GM23338 (cell line): ENCODE results near the gene EPHX1. TPM values are rescaled to one million over a fixed set of nuclear protein-coding genes. Genes with fewer than 3 reads are reported as not detected.

ENCODE experiments used
- ATAC-seq: fragments of 200-7000 bp; cut with Tn5 transposase; 3 replicates; pipeline ENCODE4 v1.9.1; 2020
- DNase-seq: peaks from one replicate; pipeline ENCODE4 v3.0.0-alpha.2; 2015; ENCODE audit warnings: low spot score
- H2AFZ ChIP-seq: fragments of 200-600 bp; sonication (generic); 2 replicates; pipeline ENCODE4 v1.8.0; 2016; ENCODE audit warnings: antibody characterized with exemption, mild to moderate bottlenecking, moderate library complexity
- H3F3A ChIP-seq: fragments of 200-600 bp; sonication (generic); replicated peaks from 2 replicates; pipeline ENCODE4 v1.8.0; 2017; ENCODE audit warnings: antibody characterized with exemption, mixed run types, low read depth
- H3K27ac ChIP-seq: fragments of 200-600 bp; sonication (generic); 2 replicates; pipeline ENCODE4 v1.6.1; 2016; ENCODE audit warnings: low read depth
- H3K27me3 ChIP-seq: fragments of 200-600 bp; sonication (generic); 2 replicates; pipeline ENCODE4 v1.8.0; 2016; ENCODE audit warnings: mild to moderate bottlenecking, mixed run types, moderate library complexity; ENCODE audit not compliant: insufficient read depth
- H3K36me3 ChIP-seq: fragments of 200-600 bp; sonication (generic); 2 replicates; pipeline ENCODE4 v1.8.0; 2016; ENCODE audit warnings: mild to moderate bottlenecking; ENCODE audit not compliant: insufficient read depth
- H3K4me1 ChIP-seq: fragments of 200-600 bp; sonication (generic); 2 replicates; pipeline ENCODE4 v1.8.0; 2016; ENCODE audit warnings: mild to moderate bottlenecking, moderate library complexity; ENCODE audit not compliant: insufficient read depth
- H3K4me2 ChIP-seq: fragments of 200-600 bp; sonication (generic); 2 replicates; pipeline ENCODE4 v1.7.1; 2017; ENCODE audit warnings: mixed run types
- H3K4me3 ChIP-seq: fragments of 200-600 bp; sonication (generic); 2 replicates; pipeline ENCODE4 v1.6.1; 2016; ENCODE audit warnings: mixed run types
- H3K79me2 ChIP-seq: fragments of 200-600 bp; sonication (generic); replicated peaks from 2 replicates; pipeline ENCODE4 v1.8.0; 2017; ENCODE audit warnings: mild to moderate bottlenecking; ENCODE audit not compliant: insufficient read depth
- H3K9me2 ChIP-seq: fragments of 200-600 bp; sonication (generic); 2 replicates; pipeline ENCODE4 v1.8.0; 2017; ENCODE audit not compliant: insufficient read depth
- H4K20me1 ChIP-seq: fragments of 200-600 bp; sonication (generic); replicated peaks from 2 replicates; pipeline ENCODE4 v1.8.0; 2017; ENCODE audit warnings: mild to moderate bottlenecking; ENCODE audit not compliant: insufficient read depth
- H3K27ac Mint-ChIP-seq: 2 replicates; pipeline ENCODE4 v1.8.0; 2020; ENCODE audit warnings: inconsistent platforms, mild to moderate bottlenecking, moderate library complexity, mixed read lengths
- H3K27me3 Mint-ChIP-seq: 3 replicates; pipeline ENCODE4 v1.8.0; 2022; ENCODE audit warnings: low read depth, mild to moderate bottlenecking, moderate library complexity, mixed read lengths, inconsistent platforms; ENCODE audit not compliant: insufficient read depth, poor library complexity
- H3K36me3 Mint-ChIP-seq: 3 replicates; pipeline ENCODE4 v1.8.0; 2021; ENCODE audit warnings: low read depth, mild to moderate bottlenecking, inconsistent platforms, moderate library complexity, mixed read lengths
- H3K4me1 Mint-ChIP-seq: 3 replicates; pipeline ENCODE4 v1.8.0; 2020; ENCODE audit warnings: mild to moderate bottlenecking, inconsistent platforms, mixed read lengths
- H3K4me3 Mint-ChIP-seq: 3 replicates; pipeline ENCODE4 v1.8.0; 2021; ENCODE audit warnings: moderate library complexity, mild to moderate bottlenecking, inconsistent platforms, mixed read lengths
- H3K9me3 Mint-ChIP-seq: 3 replicates; pipeline ENCODE4 v1.8.0; 2020; ENCODE audit warnings: moderate library complexity, mild to moderate bottlenecking, inconsistent platforms, mixed read lengths
- CREB1 ChIP-seq: fragments of 250-450 bp; sonication (Bioruptor Pico); IDR thresholded peaks from 2 replicates; pipeline ENCODE4 v1.5.0; 2020; ENCODE audit warnings: low read depth, mild to moderate bottlenecking, moderate library complexity
- CTCF ChIP-seq, 2 experiments: fragments of 200-600 bp in 1 of 2; sonication (generic) in 1 of 2; conservative IDR thresholded peaks; 2 replicates each; pipeline versions ENCODE4 v1.5.1 to v1.6.1; 2016 to 2017; ENCODE audit warnings: antibody characterized with exemption in 2 of 2, low read depth in 2 of 2, mild to moderate bottlenecking in 2 of 2, moderate library complexity in 1 of 2
- ETS1 ChIP-seq: IDR thresholded peaks from 2 replicates; pipeline ENCODE4 v1.6.1; 2016; ENCODE audit warnings: antibody characterized with exemption
- EZH2 ChIP-seq: fragments of 200-600 bp; sonication (generic); IDR thresholded peaks from one replicate; pipeline ENCODE4 v1.8.0; 2017; ENCODE audit warnings: antibody characterized with exemption, mild to moderate bottlenecking, low read depth; ENCODE audit not compliant: unreplicated experiment
- EZH2phosphoT487 ChIP-seq: fragments of 200-600 bp; sonication (generic); IDR thresholded peaks from one replicate; pipeline ENCODE4 v1.8.1; 2018; ENCODE audit warnings: antibody characterized with exemption; ENCODE audit not compliant: unreplicated experiment
- JUNB ChIP-seq: IDR thresholded peaks from one replicate; pipeline ENCODE4 v1.6.1; 2016; ENCODE audit warnings: antibody characterized with exemption; ENCODE audit not compliant: unreplicated experiment
- NANOG ChIP-seq: IDR thresholded peaks from 2 replicates; pipeline ENCODE4 v1.6.1; 2016; ENCODE audit warnings: antibody characterized with exemption, borderline replicate concordance
- POLR2AphosphoS5 ChIP-seq: IDR thresholded peaks from 2 replicates; pipeline ENCODE4 v1.6.1; 2016; ENCODE audit warnings: antibody characterized with exemption, low read depth
- REST ChIP-seq: IDR thresholded peaks from one replicate; pipeline ENCODE4 v1.6.1; 2018; ENCODE audit warnings: antibody characterized with exemption; ENCODE audit not compliant: unreplicated experiment
- STAT1 ChIP-seq: IDR thresholded peaks from one replicate; pipeline ENCODE4 v1.6.1; 2016; ENCODE audit warnings: antibody characterized with exemption; ENCODE audit not compliant: unreplicated experiment
- ZNF114 ChIP-seq: fragments of 250-450 bp; sonication (Bioruptor Pico); IDR thresholded peaks from 2 replicates; pipeline ENCODE4 v1.5.0; 2020; ENCODE audit warnings: mild to moderate bottlenecking, moderate library complexity
- ZNF331 ChIP-seq: fragments of 250-450 bp; sonication (Bioruptor Pico); IDR thresholded peaks from 2 replicates; pipeline ENCODE4 v1.5.0; 2020; ENCODE audit warnings: low read depth, mild to moderate bottlenecking, moderate library complexity
- ZNF462 ChIP-seq: fragments of 250-450 bp; sonication (Bioruptor Pico); IDR thresholded peaks from 2 replicates; pipeline ENCODE4 v1.5.0; 2020; ENCODE audit warnings: mild to moderate bottlenecking, moderate library complexity
- polyA plus RNA-seq: library from polyadenylated mRNA; unstranded; fragments of >200 nt; fragmentation: Nextera tagmentation; extraction: Ambion mirVana; gene quantifications from 2 replicates; pipeline ENCODE4 v1.2.1, GENCODE V29; 2016
- total RNA-seq: library from RNA; depleted of rRNA; stranded (reverse); fragments of >200 nt; shearing (Covaris generic); gene quantifications from 2 replicates; pipeline ENCODE4 v1.2.3, GENCODE V29; 2014

EPHX1 gene
- total and polyA plus RNA-seq, 2 experiments from 2014 or later = 15.3 to 46.5 TPM

- TF ChIP-seq CTCF (conservative IDR thresholded peaks at IDR 0.05; ENCODE audit: low read depth in 2 of 2) (no peak), ZNF114 (CRISPR knock-in tag) (no peak), EZH2phosphoT487 (no peak), STAT1 (no peak), NANOG (no peak), EZH2 (no peak), JUNB (no peak), ETS1 (no peak), POLR2AphosphoS5 (no peak), CREB1 (CRISPR knock-in tag) (no peak), ZNF331 (CRISPR knock-in tag) (no peak), ZNF462 (CRISPR knock-in tag) (no peak), REST (no peak)
- Mint-ChIP-seq H3K27ac (no peak overlapping the region), H3K36me3 (peaks cover 26% of the 10 kb centered on the region), H3K27me3 (peaks cover 27% of the 10 kb centered on the region), H3K4me1 (peaks cover 43% of the 10 kb centered on the region), H3K4me3 (peak overlapping the region; percentile 84), H3K9me3 (no peaks in the 10 kb centered on the region)
- Histone ChIP-seq H4K20me1 (peaks cover 11% of the 10 kb centered on the region), H3K36me3 (peaks cover 10% of the 10 kb centered on the region; the same call in 1 of the 2 replicates), H3K27ac (peak overlapping the region; percentile 93; the same call in 1 of the 2 replicates), H3K79me2 (peaks cover 61% of the 10 kb centered on the region), H2AFZ (no peak overlapping the region), H3F3A (0 out of 2 replicates have a peak, but pooled peaks cover 8% of the 10 kb centered on the region), H3K27me3 (no peaks in the 10 kb centered on the region), H3K4me2 (peak overlapping the region; percentile 96), H3K4me3 (peak overlapping the region; percentile 94), H3K4me1 (peaks cover 31% of the 10 kb centered on the region), H3K9me2 (no peaks in the 10 kb centered on the region)
- DNase-seq = no peak
- no peak for ATAC-seq
Observed at GRCh38 chr1:225880636-225881035, 70.7 kb downstream of the EPHX1 start.
